ENCODE measurements around the gene USH2A. TPM values are rescaled to one million over a fixed set of nuclear protein-coding genes. Genes with fewer than 3 reads are reported as not detected.

Gene USH2A
- total RNA-seq, 1 donor from 2014 or later: 0.55 TPM

DNA sequence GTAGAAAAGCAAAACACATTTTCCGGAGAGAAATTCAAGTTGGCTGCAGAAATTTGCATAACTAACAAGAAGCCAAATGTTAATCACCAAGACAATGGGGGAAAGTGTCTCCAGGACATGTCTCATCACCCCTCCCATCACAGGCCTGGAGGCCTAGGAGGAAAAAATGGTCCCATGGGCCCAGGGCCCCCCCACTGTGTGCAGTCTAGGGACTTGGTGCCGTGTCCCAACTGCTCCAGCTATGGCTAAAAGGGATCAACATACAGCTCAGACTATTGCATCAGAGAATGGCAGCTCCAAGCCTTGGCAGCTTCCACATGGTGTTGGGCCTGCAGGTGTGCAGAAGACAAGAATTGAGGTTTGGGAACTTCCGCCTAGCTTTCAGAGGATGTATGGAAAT lies 138.2 kb downstream of the USH2A start:
- no peak for DNase-seq (ENCODE audit: low spot score, unreplicated experiment)
- H3K4me3 Mint-ChIP-seq (ENCODE audit: low read depth): no peak overlapping the region
- peaks cover 6% of the 10 kb centered on the region for H3K36me3 Mint-ChIP-seq (ENCODE audit: insufficient read depth)
- H3K27ac Mint-ChIP-seq: no peak overlapping the region
- H3K27me3 Mint-ChIP-seq: no peaks in the 10 kb centered on the region
- H3K9me3 Mint-ChIP-seq (ENCODE audit: low read depth): peaks cover 18% of the 10 kb centered on the region
- no peaks in the 10 kb centered on the region for H3K4me1 Mint-ChIP-seq (ENCODE audit: low read depth)
- TF ChIP-seq, protein P1, sequence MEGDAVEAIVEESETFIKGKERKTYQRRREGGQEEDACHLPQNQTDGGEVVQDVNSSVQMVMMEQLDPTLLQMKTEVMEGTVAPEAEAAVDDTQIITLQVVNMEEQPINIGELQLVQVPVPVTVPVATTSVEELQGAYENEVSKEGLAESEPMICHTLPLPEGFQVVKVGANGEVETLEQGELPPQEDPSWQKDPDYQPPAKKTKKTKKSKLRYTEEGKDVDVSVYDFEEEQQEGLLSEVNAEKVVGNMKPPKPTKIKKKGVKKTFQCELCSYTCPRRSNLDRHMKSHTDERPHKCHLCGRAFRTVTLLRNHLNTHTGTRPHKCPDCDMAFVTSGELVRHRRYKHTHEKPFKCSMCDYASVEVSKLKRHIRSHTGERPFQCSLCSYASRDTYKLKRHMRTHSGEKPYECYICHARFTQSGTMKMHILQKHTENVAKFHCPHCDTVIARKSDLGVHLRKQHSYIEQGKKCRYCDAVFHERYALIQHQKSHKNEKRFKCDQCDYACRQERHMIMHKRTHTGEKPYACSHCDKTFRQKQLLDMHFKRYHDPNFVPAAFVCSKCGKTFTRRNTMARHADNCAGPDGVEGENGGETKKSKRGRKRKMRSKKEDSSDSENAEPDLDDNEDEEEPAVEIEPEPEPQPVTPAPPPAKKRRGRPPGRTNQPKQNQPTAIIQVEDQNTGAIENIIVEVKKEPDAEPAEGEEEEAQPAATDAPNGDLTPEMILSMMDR (IDR thresholded peaks at IDR 0.05; ENCODE audit: unreplicated experiment): no peak

GRCh38 chr1:216281757-216282156 lies 141.5 kb downstream of the USH2A start:
- Mint-ChIP-seq H3K4me3 (ENCODE audit: low read depth) (no peak overlapping the region), H3K4me1 (ENCODE audit: low read depth) (no peaks in the 10 kb centered on the region), H3K9me3 (ENCODE audit: low read depth) (peaks cover 24% of the 10 kb centered on the region), H3K27ac (no peak overlapping the region), H3K36me3 (ENCODE audit: insufficient read depth) (peaks cover 6% of the 10 kb centered on the region), H3K27me3 (no peaks in the 10 kb centered on the region)
- no peak for DNase-seq (ENCODE audit: low spot score, unreplicated experiment)
- TF ChIP-seq, protein P1 (IDR thresholded peaks at IDR 0.05; ENCODE audit: unreplicated experiment): no peak

DNA sequence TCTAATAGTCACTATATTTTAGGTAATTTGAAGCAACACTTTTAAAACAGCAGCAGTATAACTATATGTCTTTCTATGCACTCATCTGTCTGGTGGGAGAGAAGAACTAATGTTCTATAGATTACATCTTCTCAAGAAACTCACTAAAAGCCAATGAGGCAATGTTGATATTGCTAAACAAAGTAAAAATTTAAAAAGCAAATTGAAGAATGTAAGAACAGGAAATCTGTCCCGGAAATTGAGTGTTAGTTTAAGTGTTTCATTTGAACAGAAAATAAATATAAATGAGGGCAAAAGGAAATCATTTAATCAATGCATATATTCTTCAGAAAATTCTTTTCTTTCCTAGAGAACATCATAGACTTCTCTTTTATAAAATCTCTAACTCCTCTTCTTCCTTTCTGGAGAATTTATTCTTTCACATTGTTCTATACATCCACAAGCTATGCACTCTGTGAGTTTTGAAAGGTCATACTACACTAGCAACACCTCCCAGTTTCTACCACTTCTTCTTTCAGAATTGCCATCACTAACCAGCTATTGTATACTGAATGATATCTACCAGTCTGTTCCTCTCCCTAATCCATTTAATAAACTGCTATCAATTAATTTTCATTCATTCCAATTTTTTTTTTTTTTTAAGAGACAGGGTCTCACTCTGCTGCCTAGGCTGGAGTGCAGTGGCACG lies 153.0 kb downstream of the USH2A start:
- Mint-ChIP-seq H3K4me3 (ENCODE audit: low read depth) (no peak overlapping the region), H3K36me3 (ENCODE audit: insufficient read depth) (no peaks in the 10 kb centered on the region), H3K9me3 (ENCODE audit: low read depth) (no peaks in the 10 kb centered on the region), H3K27ac (no peak overlapping the region), H3K4me1 (ENCODE audit: low read depth) (no peaks in the 10 kb centered on the region), H3K27me3 (no peaks in the 10 kb centered on the region)
- TF ChIP-seq, protein P1 (IDR thresholded peaks at IDR 0.05; ENCODE audit: unreplicated experiment): no peak
- DNase-seq (ENCODE audit: low spot score, unreplicated experiment): no peak

DNA sequence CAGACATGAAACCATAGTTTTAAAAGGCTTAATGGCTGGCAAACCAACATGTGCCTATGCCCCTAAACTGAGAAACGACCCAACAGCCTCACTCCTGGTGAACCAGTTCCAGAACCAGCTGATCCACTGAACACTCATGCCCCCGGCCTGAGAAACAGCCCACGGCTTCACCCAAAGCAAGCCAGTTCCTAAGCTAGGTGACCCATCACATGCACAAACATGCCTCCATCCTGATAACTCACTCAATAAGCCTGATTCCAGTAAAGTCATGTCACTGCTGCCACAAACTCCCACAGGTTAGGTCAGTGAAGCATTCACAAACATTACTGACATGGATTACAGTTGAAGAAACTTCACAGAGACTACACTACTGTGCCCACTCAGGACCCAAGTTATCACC lies 161.6 kb downstream of the USH2A start:
- DNase-seq (ENCODE audit: low spot score, unreplicated experiment): no peak
- Mint-ChIP-seq H3K4me3 (ENCODE audit: low read depth) (no peak overlapping the region), H3K36me3 (ENCODE audit: insufficient read depth) (no peaks in the 10 kb centered on the region), H3K9me3 (ENCODE audit: low read depth) (peaks cover 5% of the 10 kb centered on the region), H3K4me1 (ENCODE audit: low read depth) (no peaks in the 10 kb centered on the region), H3K27ac (no peak overlapping the region), H3K27me3 (no peaks in the 10 kb centered on the region)
- TF ChIP-seq, protein P1 (IDR thresholded peaks at IDR 0.05; ENCODE audit: unreplicated experiment): no peak

- Mint-ChIP-seq H3K4me3 (ENCODE audit: low read depth) (no peak overlapping the region), H3K27ac (no peak overlapping the region), H3K36me3 (ENCODE audit: insufficient read depth) (no peaks in the 10 kb centered on the region), H3K27me3 (no peaks in the 10 kb centered on the region), H3K4me1 (ENCODE audit: low read depth) (no peaks in the 10 kb centered on the region), H3K9me3 (ENCODE audit: low read depth) (peaks cover 7% of the 10 kb centered on the region)
- DNase-seq (ENCODE audit: low spot score, unreplicated experiment): no peak
- TF ChIP-seq, protein P1 (IDR thresholded peaks at IDR 0.05; ENCODE audit: unreplicated experiment): no peak
Measured at GRCh38 chr1:216258856-216259255, 164.4 kb downstream of the USH2A start.
